Fibroblast of lung (primary cell): Measurements from ENCODE around the gene APOA5. TPM values are rescaled to one million over a fixed set of nuclear protein-coding genes. Genes with fewer than 3 reads are reported as not detected.

Source experiments
- DNase-seq, 2 donors: peaks; one replicate each; pipeline versions ENCODE4 v3.0.0 to v3.0.0-alpha.2; 2010; ENCODE audit warnings: low read depth in 2 of 2
- H2AFZ ChIP-seq: 2 replicates; pipeline ENCODE4 v1.5.1; 2012; ENCODE audit warnings: low read length, control low read depth, inconsistent platforms
- H3K27ac ChIP-seq: 2 replicates; pipeline ENCODE4 v1.5.1; 2011; ENCODE audit warnings: low read length, control low read depth; ENCODE audit not compliant: insufficient read depth
- H3K27me3 ChIP-seq: 2 replicates; pipeline ENCODE4 v1.5.1; 2011; ENCODE audit warnings: mild to moderate bottlenecking, low read length; ENCODE audit not compliant: control insufficient read depth, insufficient read depth
- H3K36me3 ChIP-seq: 2 replicates; pipeline ENCODE4 v1.5.1; 2011; ENCODE audit warnings: low read length; ENCODE audit not compliant: control insufficient read depth, insufficient read depth
- H3K4me1 ChIP-seq: 2 replicates; pipeline ENCODE4 v1.5.1; 2011; ENCODE audit warnings: low read length; ENCODE audit not compliant: control insufficient read depth, insufficient read depth; ENCODE audit errors: extremely low read depth
- H3K4me2 ChIP-seq: 2 replicates; pipeline ENCODE4 v1.5.1; 2011; ENCODE audit warnings: low read length, control low read depth; ENCODE audit not compliant: insufficient read depth; ENCODE audit errors: extremely low read depth
- H3K4me3 ChIP-seq, 4 experiments: fragments of 200-600 bp in 1 of 4; sonication (generic) in 1 of 4; replicated peaks in 1 of 4; 2 replicates each; pipeline ENCODE4 v1.5.1; 2011 to 2016; ENCODE audit warnings: low read length in 4 of 4, low read depth in 3 of 4, mild to moderate bottlenecking in 3 of 4, control low read depth in 2 of 4, inconsistent platforms in 1 of 4, mixed read lengths in 1 of 4; ENCODE audit not compliant: insufficient read depth in 1 of 4; ENCODE audit errors: control extremely low read depth in 1 of 4
- H3K79me2 ChIP-seq: 2 replicates; pipeline ENCODE4 v1.5.1; 2012; ENCODE audit warnings: mild to moderate bottlenecking, low read length, inconsistent platforms; ENCODE audit not compliant: control insufficient read depth, insufficient read depth
- H3K9ac ChIP-seq: 2 replicates; pipeline ENCODE4 v1.5.1; 2011; ENCODE audit warnings: mild to moderate bottlenecking, low read length, control low read depth; ENCODE audit not compliant: insufficient read depth
- H3K9me3 ChIP-seq: 2 replicates; pipeline ENCODE4 v1.5.1; 2012; ENCODE audit warnings: low read depth, low read length; ENCODE audit not compliant: control insufficient read depth, insufficient read depth
- H4K20me1 ChIP-seq: 2 replicates; pipeline ENCODE4 v1.5.1; 2011; ENCODE audit warnings: low read length; ENCODE audit not compliant: control insufficient read depth, insufficient read depth; ENCODE audit errors: extremely low read depth
- EZH2 ChIP-seq: IDR thresholded peaks from 2 replicates; pipeline ENCODE4 v1.5.1; 2012; ENCODE audit warnings: low read length, control low read depth, mild to moderate bottlenecking; ENCODE audit errors: missing control alignments
- polyA plus RNA-seq, 2 donors: library from polyadenylated mRNA; depleted of rRNA in 1 of 2; stranded (reverse) in 1 of 2; unstranded in 1 of 2; fragments of >200 nt; gene quantifications; 2 replicates each; pipeline ENCODE4 v1.2.1, GENCODE V29; 2011 to 2012; ENCODE audit warnings: missing spikeins in 1 of 2
- total RNA-seq: library from RNA; depleted of rRNA; stranded (reverse); fragments of >200 nt; gene quantifications from 2 replicates; pipeline ENCODE4 v1.2.1, GENCODE V29; 2014
- TF ChIP-seq, protein P1 (sequence below), 2 donors: IDR thresholded peaks in 1 of 2; conservative IDR thresholded peaks in 1 of 2; 1 replicate in 1 of 2; 2 replicates in 1 of 2; pipeline ENCODE4 v1.5.1; 2011 to 2012; ENCODE audit warnings: low read length in 2 of 2, control low read depth in 1 of 2, inconsistent platforms in 1 of 2, low read depth in 1 of 2, mild to moderate bottlenecking in 1 of 2

The APOA5 gene
- total and polyA plus RNA-seq, 2 donors (not counting 1 experiment from before 2014, with no cell fraction given) = not detected

DNA sequence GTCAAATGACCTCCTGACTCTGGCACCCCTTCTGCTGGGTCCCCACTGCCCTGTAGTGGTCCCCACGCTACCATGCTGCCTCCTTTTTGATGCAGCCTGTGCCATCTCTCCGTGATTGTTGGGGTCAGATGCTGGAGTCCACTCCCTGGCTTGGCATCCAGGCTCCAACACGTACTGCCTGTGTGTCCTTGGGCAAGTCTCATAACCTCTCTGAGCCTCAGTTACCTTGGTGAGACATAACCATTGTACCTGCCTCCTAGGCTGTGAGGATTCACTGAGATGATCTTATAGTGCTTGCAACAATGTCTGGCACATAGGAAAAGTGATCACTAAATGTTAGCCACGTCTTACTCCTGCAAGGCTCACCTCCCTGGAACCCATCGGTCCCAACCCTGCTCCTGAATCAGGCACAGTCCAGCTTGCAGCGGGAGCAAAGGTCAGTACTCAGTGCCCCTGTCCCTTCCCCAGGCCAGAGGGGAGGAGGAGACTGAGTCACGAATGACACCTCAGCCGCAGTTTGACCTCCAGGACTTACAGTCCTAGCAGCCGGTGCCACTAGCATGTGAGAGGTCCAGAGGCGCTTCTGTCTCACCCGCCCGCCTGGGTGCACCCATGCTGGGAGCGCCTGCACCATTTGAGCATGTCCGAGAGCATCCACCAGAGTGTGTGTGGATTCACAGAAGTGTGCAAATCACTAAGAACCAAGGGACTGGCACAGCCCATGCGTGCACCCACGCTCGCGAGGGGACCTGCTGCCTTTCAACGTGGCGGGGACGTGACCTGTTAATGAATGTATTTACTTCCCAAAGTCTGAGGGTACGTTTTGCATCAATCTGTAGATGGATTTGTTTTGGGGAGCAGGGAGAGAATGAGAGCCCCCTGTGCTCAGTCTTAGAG is 34.4 kb upstream of the APOA5 start:
- Histone ChIP-seq H2AFZ (no peak overlapping the region), H3K4me1 (no peaks in the 10 kb centered on the region), H3K36me3 (no peaks in the 10 kb centered on the region), H3K4me2 (no peak overlapping the region), H4K20me1 (no peaks in the 10 kb centered on the region), H3K9ac (no peak overlapping the region), H3K79me2 (no peaks in the 10 kb centered on the region), H3K9me3 (no peaks in the 10 kb centered on the region), H3K27ac (no peak overlapping the region), H3K27me3 (peaks cover 5% of the 10 kb centered on the region), H3K4me3 (no peak overlapping the region)
- no peak for TF ChIP-seq EZH2
- TF ChIP-seq, protein P1, sequence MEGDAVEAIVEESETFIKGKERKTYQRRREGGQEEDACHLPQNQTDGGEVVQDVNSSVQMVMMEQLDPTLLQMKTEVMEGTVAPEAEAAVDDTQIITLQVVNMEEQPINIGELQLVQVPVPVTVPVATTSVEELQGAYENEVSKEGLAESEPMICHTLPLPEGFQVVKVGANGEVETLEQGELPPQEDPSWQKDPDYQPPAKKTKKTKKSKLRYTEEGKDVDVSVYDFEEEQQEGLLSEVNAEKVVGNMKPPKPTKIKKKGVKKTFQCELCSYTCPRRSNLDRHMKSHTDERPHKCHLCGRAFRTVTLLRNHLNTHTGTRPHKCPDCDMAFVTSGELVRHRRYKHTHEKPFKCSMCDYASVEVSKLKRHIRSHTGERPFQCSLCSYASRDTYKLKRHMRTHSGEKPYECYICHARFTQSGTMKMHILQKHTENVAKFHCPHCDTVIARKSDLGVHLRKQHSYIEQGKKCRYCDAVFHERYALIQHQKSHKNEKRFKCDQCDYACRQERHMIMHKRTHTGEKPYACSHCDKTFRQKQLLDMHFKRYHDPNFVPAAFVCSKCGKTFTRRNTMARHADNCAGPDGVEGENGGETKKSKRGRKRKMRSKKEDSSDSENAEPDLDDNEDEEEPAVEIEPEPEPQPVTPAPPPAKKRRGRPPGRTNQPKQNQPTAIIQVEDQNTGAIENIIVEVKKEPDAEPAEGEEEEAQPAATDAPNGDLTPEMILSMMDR (conservative IDR thresholded peaks at IDR 0.05 in 1 of 2, IDR thresholded peaks at IDR 0.05 in 1 of 2; ENCODE audit: low read depth in 1 of 2, low read length in 2 of 2) = no peak
- no peak for DNase-seq

DNA sequence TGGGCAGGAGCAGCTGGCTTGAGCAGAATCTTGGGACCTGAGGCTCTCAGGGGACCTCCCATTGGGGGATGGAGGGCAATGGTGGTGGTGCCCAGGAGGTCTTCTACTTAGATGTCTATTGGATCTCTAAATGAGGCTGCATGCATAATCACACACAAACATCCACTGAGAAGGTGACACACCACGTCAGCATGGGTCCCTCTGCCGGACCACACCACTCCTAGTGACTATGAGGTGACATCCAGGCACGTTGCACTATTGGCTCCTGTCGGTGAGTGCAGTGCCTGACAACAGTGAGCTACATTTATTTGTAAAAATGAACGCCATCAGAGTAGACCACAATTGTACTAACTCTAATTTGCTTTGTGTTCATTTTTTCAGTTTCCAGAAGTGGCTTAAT is 33.8 kb upstream of the APOA5 start:
- no peak overlapping the region for H3K4me2 ChIP-seq
- no peaks in the 10 kb centered on the region for H4K20me1 ChIP-seq
- no peak overlapping the region for H3K27ac ChIP-seq
- no peaks in the 10 kb centered on the region for H3K79me2 ChIP-seq
- peaks cover 5% of the 10 kb centered on the region for H3K27me3 ChIP-seq
- H3K4me1 ChIP-seq = no peaks in the 10 kb centered on the region
- no peaks in the 10 kb centered on the region for H3K36me3 ChIP-seq
- DNase-seq = no peak
- H2AFZ ChIP-seq = no peak overlapping the region
- TF ChIP-seq, protein P1 (conservative IDR thresholded peaks at IDR 0.05 in 1 of 2, IDR thresholded peaks at IDR 0.05 in 1 of 2; ENCODE audit: low read depth in 1 of 2, low read length in 2 of 2) = no peak
- TF ChIP-seq EZH2 = no peak
- H3K4me3 ChIP-seq = no peak overlapping the region
- no peak overlapping the region for H3K9ac ChIP-seq
- no peaks in the 10 kb centered on the region for H3K9me3 ChIP-seq

DNA sequence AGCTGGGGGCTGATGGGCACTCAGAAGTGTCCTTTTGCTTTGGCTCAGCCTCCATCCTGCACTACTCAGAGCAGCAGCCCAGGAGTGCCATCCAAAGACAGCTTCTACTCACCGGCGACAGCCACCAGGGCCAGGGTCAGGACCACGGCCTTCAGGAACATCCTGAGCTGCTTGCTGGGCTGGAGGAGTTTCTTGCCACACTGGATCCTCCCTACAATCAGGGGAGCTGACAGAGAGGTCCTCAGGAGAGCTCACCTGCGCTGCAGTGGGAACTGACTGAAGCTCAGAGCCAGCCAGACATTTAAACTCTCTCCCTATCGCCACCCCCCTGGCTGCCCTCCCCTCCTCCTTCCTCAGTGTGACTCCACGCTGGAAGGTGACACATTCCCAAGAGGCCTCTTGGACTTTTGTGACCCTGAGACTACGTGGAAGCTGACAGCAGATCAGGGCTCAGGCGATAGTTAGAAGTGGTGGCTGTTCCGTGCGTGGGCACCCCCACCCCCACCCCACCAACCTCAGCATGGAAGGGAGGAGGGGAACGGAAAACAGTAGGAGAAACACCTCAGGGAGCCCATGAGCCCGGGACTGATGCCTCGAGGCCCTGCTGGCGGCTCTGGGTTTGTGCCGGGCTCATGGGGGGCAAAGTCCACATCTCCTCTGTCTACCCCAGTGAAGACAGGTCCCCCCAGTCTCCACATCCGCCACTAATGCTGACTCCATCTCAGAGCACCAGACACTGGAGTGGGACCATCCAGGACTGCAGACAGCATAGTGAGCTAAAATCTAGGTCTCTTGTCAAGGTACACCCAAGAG is 31.6 kb upstream of the APOA5 start, which contains the start of gene APOA4:
Gene APOA4 (minus strand): TSS at position 274 of the 813 bp plus-strand sequence. CDS start 113 bp downstream, at position 161.
- H3K4me1 ChIP-seq = no peaks in the 10 kb centered on the region

More for the DNA sequence above, 31.6 kb upstream of the APOA5 start, which contains the start of gene APOA4:
- no peaks in the 10 kb centered on the region for H4K20me1 ChIP-seq
- H2AFZ ChIP-seq = no peak within 1 kb of the TSS
- no peak within 1 kb of the TSS for H3K9ac ChIP-seq
- H3K79me2 ChIP-seq = no peaks in the 10 kb centered on the region
- no peak for TF ChIP-seq EZH2
- TF ChIP-seq, protein P1 (conservative IDR thresholded peaks at IDR 0.05 in 1 of 2, IDR thresholded peaks at IDR 0.05 in 1 of 2; ENCODE audit: low read depth in 1 of 2, low read length in 2 of 2) = no peak
- no peaks in the 10 kb centered on the region for H3K9me3 ChIP-seq
- H3K27ac ChIP-seq = no peak within 1 kb of the TSS
- no peak within 1 kb of the TSS for H3K4me3 ChIP-seq
- H3K4me2 ChIP-seq = no peak within 1 kb of the TSS
- H3K36me3 ChIP-seq = no peaks in the 10 kb centered on the region
- peaks cover 5% of the 10 kb centered on the region for H3K27me3 ChIP-seq
- DNase-seq = no peak
